Epithelial cell of esophagus (primary cell): ENCODE results near the gene LYPD1.
A peak's percentile ranks its signal among the peaks of the same experiment; 100 is the strongest.
"Not testable (repeated sequence)": the region's sequence is repeated elsewhere in the genome, so short reads cannot be mapped to it uniquely, and the experiment has no call there.

Source experiments
- DNase-seq: peaks from one replicate; pipeline ENCODE4 v3.0.0; 2010; ENCODE audit warnings: low read depth
- H3K4me3 ChIP-seq: 2 replicates; pipeline ENCODE4 v1.5.1; 2011; ENCODE audit warnings: mild to moderate bottlenecking, low read length, control low read depth
- CTCF ChIP-seq: IDR thresholded peaks from 2 replicates; pipeline ENCODE4 v1.5.1; 2011; ENCODE audit warnings: low read depth, mild to moderate bottlenecking, low read length, control low read depth, inconsistent platforms; ENCODE audit not compliant: insufficient read depth; ENCODE audit errors: missing control alignments

LYPD1 gene

GRCh38 chr2:132669908-132670495 lies at the start of gene LYPD1:
Gene LYPD1 (minus strand): TSS chr2:132670205. CDS start chr2:132669932, 273 bp downstream.
- no peak for TF ChIP-seq CTCF
- H3K4me3 ChIP-seq: peak within 1 kb of the TSS; percentile 22
- DNase-seq: peak; percentile 25

- no peak for DNase-seq
- TF ChIP-seq CTCF: no peak
- H3K4me3 ChIP-seq: no peak overlapping the region
Measured at GRCh38 chr2:132719480-132719879, 49.5 kb upstream of the LYPD1 start.

DNA sequence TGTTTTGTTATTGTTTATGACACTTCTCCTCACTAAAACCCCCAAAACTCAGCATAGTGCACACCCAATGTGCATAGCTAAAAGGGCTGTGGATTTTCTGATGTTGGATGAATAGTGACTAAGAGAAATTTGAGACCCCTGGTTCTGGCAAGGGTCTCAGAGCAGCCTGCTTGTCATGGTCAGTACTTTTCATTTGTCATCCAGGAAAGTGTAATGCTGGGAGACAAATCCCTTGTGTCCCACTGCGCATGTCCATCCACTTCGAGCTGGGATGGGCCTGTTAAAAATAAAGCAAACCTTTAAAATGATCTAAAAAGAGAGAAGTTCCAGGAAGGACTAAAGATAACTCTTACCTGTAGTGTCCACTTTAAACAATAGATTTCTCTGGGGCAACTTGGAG lies 46.9 kb upstream of the LYPD1 start:
- DNase-seq: no peak
- no peak for TF ChIP-seq CTCF
- no peak overlapping the region for H3K4me3 ChIP-seq

DNA sequence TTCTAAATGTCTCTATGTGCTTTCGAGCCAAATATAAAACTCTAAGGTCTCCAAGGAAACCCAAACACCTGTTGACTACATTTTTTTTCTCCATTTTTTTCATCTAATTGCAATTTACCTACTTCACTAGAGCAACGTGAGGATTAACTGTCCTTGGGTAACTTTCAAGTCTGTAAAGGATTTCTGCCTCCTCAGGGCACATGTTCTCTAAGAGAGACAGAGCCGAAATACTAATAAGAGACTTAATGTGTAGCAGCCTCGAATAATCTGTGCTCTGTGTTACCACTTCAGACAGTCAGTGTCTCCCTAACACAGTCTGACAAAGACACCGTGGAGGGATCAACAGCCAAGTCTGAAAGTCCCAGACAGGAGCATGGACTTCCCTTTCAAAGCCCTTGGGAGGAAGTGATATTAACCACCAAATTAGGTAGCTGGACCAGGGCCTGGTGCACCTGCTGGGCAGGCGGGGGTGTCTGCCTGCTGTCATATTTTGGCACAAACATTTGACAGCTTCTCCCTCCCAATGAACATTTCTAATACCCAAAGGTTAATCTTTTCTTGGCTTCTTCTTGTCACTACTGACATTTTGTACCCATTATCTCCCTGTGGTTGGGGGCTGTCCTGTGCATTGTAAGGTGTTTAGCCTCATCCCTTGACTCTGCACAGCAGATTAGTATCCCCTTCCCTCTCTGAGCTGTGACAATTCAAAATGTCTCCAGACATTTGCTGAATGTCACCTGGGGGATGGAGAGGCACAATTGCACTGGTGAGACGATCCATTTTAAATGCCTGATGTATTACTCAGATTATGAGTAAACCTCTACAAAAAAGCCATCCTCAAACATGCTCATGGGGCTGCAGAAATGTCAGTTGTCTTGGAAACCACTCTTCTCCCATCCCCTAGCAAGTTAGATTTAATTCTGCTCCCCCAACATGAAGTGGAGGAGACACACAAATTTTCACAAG lies 45.7 kb upstream of the LYPD1 start:
- H3K4me3 ChIP-seq: no peak overlapping the region
- TF ChIP-seq CTCF: no peak
- DNase-seq: no peak

DNA sequence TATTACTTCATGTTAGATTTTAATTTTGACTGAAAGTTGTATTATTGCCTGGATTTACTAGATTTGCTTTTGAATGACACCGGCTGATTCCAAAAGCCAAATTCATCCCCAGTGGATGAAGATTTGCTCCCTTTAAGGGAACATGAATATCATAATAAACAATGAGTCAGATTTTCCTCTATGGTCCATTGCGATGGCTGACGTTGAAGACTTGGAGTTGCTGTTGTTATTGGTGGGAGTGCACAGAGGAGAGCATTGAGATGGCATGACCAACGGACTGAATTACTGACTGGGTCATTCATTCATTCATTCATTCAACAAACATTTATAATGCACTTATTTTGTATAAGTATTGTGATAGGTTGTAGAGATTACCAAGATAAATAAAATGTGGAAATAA lies 33.4 kb upstream of the LYPD1 start:
- no peak for TF ChIP-seq CTCF
- no peak overlapping the region for H3K4me3 ChIP-seq
- no peak for DNase-seq

- H3K4me3 ChIP-seq: no peak overlapping the region
- no peak for TF ChIP-seq CTCF
- peak; percentile 17 for DNase-seq
Measured at GRCh38 chr2:132701810-132702209, 31.8 kb upstream of the LYPD1 start.

- DNase-seq, H3K4me3 ChIP-seq: not testable (repeated sequence)
Measured at GRCh38 chr2:132699802-132700201, 29.8 kb upstream of the LYPD1 start.

GRCh38 chr2:132698347-132698746 lies 28.3 kb upstream of the LYPD1 start:
- H3K4me3 ChIP-seq, DNase-seq: not testable (repeated sequence)
